ENCODE data around the gene WDR89.
"Not testable (repeated sequence)": the region's sequence is repeated elsewhere in the genome, so short reads cannot be mapped to it uniquely, and the experiment has no call there.

GRCh38 chr14:63661881-63662280, 20.2 kb upstream of the WDR89 start:
- TF ChIP-seq YY1 (IDR thresholded peaks at IDR 0.05; ENCODE audit: low read depth); GABPA (IDR thresholded peaks at IDR 0.05; ENCODE audit: low read depth); PBX3 (IDR thresholded peaks at IDR 0.05); POLR2AphosphoS5 (IDR thresholded peaks at IDR 0.05; ENCODE audit: low read depth, low read length); EP300 (IDR thresholded peaks at IDR 0.05; ENCODE audit: borderline replicate concordance in 1 of 2, low read depth in 1 of 2, low read length in 1 of 2); CTCF (IDR thresholded peaks at IDR 0.05); USF2 (IDR thresholded peaks at IDR 0.05; ENCODE audit: borderline replicate concordance, low read depth, low read length); RAD21 (IDR thresholded peaks at IDR 0.05; ENCODE audit: low read length); RXRA (IDR thresholded peaks at IDR 0.05; ENCODE audit: borderline replicate concordance, low read depth); CHD2 (IDR thresholded peaks at IDR 0.05; ENCODE audit: low read length, partially characterized antibody); REST (IDR thresholded peaks at IDR 0.05; ENCODE audit: low read depth, low read length); TEAD4 (IDR thresholded peaks at IDR 0.05; ENCODE audit: borderline replicate concordance, insufficient read depth): not testable (repeated sequence)

Data from SK-N-SH (cell line).